GM19455 (cell line): ENCODE data around the gene TTC7B.
A peak's percentile ranks its signal among the peaks of the same experiment; 100 is the strongest.
"Not testable (repeated sequence)": the region's sequence is repeated elsewhere in the genome, so short reads cannot be mapped to it uniquely, and the experiment has no call there.

Experiments used
- ATAC-seq: cut with Tn5 transposase; IDR thresholded peaks from one replicate; pipeline ENCODE4 v1.9.1; 2021; ENCODE audit not compliant: unreplicated experiment

Gene TTC7B

DNA sequence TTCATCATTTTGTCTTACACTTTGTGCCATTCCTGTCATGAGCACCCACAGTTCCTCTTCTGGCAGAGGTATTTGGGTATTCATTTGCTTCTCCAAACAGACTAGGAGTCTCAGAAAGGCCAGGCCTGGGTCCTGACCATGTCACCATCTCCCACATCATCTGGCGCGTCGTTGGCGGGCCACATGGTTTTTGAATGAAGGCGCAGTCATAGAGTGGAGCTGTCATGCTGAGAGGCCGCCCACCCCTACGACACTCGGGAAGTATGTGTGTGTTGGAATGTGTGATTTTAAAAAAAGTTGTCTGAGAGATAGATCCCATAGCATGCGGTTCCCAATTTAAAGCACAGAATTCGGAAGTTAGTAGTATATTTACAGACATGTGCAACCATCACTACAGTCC, 15.6 kb upstream of the TTC7B start:
- no peak for ATAC-seq

DNA sequence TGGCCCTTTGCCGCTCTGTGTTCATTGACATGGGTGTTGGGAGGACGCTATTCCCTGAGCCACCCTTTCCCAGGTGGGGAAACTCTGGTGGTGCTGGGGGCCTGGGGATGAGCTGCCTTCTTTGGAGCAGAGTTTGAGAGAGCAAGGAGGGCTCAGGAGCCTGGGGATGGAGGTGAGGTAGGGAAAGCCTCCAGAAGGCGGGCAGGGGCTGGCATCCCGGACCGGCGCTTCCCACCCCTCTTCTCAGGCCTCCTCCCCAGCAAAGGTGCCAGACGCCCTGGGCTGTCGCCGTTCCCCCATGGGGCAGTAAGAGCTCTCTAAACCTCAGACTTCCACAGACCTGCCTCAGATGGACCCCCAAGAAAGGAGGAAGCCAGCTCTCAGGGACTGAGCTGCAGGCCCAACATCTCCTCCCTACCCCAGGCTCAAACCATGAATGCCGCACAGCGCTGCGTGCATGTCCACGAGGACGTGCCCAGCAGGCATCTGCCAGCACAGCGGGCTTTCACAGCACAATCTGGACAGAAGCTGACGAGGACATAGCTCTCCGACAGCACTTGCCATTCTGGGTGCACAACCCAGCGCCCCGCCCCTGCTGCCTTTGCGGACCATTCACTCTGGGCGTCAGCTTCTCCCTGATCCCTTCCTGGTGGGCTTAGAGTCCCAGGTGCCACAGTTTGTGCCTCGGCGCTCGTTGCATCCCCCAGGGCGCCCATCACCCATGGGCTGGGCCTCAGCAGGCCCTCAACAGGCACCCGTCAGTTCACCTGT, 14.9 kb upstream of the TTC7B start:
- ATAC-seq: no peak

DNA sequence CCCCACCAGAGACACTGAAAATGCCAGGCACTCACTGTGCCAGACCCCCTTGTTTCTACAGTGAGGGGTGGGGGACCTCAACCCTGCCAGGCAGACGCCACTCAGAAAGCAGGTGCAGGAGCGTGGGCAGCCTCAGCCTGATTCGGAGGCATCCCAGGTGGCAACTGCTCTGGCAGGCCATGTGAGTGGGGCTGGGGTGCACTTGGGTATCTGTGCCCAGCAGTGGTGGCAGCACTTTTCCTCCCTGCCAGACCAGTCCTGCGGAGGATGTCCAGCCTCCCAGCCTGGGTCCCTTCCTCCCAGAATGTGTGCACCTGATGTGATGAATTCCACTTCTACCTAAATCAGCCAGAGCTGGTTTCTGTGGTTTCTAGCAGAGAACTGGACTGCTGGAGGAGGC, 13.4 kb upstream of the TTC7B start:
- ATAC-seq: no peak

DNA sequence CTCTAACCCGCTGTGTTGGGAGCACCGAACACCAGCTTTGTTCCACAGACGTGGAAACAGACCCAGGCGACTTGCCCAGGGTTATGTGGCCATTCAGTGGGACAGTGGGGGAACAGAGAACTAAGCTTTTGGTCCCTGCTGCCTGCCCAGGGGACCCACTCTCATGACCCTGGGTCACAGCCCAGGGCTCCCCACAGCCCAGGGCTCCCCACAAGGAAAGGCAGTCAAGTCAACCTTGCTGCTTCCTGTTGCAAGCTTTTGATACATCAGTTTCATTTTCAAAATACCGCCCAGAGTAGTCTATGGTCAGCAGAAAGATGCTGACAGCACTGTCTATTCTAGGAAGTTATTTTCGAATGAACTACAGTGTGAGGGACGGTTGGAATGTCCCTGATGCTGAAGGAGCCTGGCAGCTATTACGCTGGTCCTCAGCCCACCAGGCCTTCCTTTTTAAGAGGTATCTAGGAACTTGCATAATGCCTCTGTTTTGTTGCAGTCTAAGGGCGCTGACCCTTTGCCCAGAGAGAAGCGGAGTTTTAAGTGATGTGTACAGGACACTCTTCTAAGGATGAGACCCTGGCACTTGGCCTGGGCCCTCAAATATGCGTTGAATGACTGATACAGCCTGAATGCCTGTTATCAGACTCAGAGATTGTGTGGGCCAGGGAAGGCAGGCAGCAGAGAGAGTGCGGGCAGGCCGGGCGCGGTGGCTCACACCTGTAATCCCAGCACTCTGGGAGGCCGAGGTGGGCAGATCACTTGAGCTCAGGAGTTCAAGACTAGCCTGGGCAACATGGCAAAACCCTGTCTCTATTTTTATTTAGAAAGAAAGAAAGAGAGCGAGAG, 12.6 kb upstream of the TTC7B start:
- peak; percentile 15 for ATAC-seq

DNA sequence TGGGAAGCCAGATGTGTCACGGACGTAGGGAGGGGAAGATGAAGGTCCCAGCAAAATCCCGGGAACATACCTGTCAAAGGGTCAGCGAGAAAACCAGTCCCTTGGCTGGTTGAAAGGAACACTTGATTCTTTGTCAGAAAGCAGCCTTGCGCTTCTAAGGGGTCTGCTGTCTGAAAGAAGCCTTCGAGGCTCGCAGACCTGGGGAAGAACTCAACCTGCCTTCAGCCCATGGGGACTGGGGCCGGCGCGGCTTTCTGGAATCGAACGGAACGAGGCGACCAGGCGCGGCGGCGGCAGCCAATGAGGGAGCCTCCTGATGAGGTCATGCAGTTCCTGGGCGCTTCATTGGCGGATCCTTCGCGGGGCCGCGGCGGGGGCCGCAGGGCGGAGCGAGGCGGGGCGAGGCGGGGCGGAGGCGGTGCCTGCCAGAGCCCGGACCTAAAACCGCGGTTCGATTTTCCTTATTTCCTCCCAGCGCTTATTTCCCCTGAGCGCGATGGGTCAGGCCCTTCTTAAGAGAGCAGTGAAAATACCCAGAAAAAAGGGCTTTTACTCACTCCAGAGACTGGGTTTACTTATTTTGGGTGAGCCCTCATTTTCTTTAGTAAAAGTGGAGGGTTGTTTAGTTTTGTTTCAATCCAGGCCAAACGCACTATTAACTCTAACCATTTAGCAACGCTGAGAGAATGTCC, 11.8 kb upstream of the TTC7B start:
- ATAC-seq: peak; percentile 100

DNA sequence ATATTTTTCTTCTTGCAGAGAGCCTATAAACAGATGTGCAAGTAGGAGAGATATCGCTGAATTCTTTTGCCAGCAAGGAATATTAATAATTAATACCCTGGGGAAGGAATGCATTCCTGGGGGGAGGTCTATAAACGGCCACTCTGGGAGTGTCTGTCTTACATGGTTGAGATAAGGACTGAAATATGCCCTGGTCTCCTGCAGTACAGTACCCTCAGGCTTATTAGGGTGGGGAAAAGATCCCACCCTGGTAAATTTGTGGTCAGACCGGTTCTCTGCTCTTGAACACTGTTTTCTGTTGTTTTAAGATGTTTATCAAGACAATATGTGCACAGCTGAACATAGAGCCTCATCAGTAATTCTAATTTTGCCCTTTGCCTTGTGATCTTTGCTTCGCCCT, 7.3 kb upstream of the TTC7B start:
- ATAC-seq: not testable (repeated sequence)

DNA sequence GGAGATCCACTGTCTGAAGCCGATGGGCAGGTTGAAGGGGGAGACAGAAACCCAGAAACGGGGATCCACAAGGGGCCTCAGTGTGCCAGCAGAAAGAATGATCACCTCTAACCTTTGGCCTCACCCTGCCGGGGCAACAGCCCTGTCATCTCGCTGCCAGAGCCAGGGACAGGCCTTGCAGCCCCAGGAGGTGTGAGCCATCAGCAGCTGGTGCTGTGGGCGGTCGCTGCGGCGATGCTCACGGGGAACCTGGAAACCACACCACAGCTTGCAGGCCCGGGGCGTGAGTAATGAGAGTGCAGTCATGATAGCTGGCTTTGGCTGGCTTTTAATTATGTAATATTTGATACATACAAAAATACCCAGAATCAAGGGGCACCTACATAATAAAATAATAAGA, 4.7 kb upstream of the TTC7B start:
- peak; percentile 59 for ATAC-seq

DNA sequence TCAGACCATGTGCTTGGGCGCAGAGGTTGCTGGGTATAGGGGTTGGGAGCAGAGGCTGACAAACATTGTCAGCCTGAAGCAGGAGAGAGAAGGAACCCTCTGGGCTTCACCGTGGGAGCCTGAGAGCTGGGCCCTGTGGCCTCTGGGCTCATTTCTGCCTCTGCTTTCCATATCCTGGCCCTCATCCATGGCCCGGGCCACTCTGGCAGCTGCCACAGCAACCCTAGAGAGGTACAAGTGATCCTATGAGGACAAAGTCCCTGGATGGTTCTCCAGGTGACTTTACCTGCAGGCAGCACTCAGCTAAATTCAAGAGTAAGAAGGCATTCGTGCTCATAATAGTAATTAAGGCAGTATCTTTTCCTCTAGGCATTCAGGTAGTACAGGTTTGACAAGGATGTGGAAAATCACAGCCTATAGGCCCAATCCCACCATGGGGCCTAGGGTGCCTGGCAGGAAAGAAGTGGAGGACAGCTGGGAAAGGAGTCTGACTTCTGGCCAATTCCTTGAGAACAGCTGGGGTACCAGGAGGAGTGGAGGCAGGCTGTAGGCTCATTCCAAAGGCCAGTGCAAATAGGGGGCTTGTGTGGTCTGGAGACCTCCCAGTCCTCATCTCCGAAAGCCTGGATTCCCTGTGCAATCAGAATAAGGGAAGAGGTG, 3.6 kb upstream of the TTC7B start:
- ATAC-seq: no peak

DNA sequence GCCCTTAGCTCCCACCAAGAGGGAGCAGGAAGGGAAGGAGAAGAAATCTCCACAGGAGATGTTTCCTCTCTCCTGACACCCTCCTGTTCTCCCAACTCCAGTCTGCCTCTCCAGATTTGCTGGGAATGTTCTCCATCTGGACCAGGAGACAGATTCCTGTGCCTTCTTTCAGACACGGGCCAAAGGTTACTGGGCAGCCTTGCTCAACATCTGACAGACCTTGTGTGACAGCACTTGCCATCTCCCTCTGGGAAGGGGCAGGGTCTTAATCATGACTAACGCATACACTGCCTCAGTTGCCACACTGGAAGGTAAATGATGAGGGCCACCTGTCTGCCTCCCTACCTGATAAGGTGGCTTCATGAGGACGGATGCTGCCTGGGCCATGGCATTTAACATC, 2.5 kb upstream of the TTC7B start:
- no peak for ATAC-seq

DNA sequence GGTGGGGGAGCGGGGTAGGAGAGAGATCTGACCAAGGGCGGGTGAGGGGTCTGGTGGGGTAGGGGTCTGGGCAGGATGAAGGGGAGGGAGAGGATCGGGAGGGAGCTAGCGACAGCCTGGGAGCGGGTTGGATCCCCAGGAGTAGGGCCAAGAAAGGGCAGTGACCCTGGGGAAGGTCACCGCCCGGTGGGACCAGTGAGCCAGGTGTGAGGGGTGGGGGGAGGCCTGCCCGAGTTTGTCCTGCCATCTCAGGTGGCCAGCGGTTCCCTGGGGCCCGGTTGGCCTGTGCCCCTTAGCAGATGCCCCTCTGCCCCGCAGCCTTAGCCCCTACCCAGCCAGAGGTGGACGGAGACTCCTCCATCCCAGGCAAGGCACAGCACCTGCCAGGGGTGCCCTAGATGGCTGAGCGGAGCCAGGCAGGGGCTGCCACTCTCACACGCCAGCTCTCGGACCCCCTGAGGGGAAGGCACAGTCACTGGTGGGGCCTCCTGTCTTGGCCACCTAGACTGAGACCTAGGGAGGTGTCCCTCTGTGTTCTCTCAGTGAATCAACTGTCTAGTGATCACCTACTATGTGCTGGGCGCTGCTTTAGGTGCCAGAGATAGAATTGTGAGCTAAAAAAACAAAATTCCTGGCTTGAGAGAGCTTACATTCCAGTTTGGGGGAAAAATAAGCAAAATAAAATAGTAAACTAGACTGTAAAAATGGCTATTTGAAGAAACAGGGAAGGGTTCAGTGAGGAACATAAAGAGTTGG, 629 bp upstream of the TTC7B start:
- no peak for ATAC-seq

DNA sequence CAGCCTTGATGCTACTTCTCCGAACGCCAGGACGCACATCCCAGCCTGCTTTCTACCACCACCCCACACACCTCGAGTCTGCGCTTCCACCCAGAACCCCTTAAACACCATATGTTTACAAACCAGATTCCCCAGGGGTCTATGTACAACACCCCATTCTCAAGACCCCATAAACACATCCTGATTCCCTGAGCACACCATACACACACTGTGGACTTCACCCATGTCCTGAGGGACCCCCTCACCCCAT, 733 bp downstream of the TTC7B start:
- no peak for ATAC-seq

DNA sequence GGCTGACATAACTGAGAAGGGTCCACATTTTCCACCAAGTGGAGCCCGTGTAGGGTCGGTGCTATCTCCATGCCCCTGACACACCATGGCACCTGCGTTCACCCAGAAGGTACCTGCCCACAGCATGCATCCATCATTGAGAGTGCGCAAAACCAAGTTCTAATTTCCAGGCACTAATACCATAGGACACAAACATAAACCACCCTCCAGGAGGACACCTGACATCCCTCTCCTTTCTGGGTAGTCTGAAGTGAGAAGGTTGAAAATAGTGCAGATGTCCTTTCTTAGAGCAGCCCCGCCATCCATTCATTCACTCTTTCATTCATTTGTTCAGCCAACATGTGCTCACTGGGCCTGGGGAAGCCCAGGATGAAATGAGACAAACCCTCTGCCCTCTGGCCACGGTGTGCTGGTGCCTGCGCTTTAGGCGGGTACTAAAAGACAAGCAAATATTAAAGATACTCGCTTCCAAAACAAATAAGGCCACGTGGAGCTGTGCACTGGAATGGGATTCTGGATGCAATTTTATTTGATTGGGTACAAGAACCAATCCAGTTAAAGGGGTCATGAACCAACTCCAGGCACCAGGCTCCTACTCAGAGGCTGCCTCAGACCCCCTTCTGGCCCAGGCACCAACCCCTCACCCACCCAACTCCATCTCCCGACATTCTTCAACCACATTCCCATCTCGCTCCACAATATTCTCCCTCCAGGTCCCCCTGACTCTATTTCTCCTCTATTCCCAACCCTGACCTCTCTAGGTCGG, 1.2 kb downstream of the TTC7B start:
- ATAC-seq: no peak

DNA sequence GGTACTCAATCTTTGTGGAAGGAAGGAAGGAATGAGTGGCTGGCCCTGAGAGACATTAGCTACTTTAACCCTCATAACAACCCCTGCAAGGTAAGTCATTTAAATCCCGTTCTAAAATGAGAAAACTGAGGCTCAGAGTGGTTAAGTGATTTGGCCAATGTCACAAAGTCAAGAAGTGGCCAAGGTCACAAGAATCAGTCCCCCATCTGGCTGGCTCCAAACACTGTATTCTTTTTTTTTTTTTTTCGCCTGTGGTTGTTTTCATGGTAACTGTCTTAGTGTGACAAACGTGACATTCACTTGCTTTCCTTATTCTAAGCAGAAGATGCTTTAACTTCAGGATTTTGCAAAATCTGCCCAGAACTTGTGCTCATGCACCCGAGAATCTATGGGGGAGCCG, 2.8 kb downstream of the TTC7B start:
- no peak for ATAC-seq

DNA sequence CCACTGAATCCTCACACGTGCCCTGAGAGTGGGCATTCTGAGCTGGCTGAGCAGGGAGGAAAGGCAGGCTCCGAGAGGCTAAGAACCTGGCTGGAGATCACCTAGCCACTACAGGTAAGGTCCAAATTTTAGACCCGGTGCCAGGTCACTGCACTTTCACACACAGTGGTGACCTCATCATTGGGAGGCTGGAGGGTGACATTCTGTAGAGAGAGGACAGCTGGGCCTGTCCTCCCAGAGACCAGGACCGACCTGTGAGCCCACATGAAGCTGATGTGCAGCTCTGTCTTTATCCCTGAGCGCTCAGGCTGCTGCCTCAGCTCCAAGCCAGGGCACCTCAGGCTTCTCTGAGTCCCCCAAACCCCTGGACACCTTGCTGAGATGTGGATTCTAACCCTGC, 4.1 kb downstream of the TTC7B start:
- no peak for ATAC-seq

DNA sequence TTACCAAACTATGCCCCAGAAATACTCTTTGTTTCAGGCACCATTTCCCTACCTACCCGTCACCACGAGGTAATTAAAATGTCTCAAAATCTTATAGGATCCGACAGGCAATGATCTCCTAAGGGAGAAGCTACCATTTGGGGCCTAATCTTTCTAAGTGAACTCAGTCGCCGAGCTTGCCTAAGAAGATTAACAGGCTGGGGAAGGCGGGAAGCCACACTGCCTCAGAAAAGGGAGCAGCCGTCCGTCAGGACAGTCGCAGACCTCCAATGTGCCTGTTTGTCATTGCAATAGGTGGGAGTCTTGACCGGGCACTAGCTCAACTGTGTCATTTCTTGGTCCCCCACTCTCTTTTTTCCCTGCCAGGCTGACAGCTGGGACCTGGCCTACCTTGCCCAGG, 4.6 kb downstream of the TTC7B start:
- ATAC-seq: no peak

DNA sequence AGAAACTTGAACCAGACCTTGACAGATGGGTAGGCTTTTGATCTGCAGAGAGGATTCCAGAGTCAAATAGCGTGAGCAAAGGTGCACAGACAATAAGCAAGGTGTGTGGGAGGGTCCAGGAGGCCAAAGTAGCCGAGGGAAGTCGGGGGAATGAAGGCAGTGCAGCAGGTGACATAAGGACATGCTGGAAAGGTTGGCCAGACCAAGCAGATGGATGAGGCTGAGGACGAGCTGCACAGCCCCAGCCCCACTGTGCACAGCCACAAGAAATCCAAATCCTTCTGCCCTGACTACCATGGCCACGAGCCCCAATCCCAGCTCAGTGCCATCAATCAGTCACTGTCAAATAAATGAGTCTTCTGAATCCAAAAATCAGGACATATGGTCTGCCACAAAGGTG, 5.4 kb downstream of the TTC7B start:
- no peak for ATAC-seq

DNA sequence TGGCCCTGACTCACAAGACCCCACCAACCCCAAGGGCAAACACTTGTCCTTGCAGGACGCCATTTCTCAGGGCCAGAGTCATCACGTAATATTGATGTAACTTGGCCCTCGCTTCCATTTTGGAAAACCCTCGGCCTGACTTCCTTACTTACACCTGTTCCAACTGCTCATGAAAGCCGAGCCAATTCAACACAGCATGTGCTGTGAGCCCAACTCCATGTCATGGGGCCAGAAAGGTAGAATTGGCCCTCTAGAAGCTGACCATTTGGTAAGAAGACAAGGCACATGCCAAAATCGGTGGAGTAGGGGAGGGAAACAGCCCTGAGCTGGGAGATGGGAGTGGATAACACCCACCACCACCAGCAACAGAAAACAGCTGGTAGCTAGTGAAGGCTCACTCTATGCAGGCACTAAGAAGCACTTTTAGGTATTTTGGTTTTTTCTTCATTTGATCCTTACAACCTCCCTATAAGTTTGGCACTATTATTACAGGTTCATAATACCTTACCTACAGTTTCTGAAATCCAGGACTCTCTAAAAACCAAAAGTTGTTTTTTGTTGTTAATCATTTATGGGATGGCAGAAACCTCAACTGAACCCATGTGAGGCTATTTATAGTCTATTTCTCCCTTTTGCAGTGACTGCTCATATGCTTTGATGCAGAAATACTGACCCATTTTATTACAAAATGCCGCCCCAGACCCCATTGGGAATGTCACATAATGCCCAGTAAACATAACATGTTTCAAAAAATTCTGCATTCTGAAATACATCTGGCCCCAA, 6.5 kb downstream of the TTC7B start:
- no peak for ATAC-seq

DNA sequence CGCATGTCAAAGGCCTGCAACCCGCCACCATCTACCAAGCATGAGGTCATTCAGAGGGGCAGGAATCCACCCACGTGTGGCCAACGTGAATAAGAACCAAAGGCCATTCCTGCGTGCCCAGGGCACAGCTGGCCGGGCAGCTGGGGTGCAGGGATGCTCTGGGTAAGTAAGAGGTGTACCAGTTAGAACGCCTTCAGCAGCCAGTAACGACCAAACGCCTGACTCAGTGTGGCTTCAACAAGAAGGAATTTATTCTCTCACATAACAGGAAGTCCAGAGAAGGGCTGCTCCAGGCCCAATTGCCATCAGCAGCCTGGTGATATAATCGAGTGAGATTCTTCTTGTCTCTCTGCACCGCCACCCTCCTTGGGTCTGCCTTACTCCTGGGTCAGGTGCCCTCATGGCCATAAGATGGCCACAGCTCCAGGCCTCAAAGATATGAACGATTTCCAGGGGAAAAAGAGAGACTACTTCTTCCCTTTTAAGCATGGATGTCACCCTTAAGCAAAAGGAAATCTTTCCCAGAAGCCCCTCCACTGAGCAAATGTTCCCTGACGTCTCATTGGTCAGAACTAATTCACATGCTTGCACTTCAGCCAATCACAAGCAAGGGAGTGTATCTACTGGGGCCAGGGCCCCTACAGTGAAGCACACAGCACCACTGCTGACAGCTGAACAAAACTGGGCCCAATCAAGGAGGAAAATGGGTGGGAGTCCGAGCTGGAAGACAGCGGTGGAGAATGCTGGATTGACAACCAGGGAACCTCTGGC, 7.3 kb downstream of the TTC7B start:
- ATAC-seq: no peak

DNA sequence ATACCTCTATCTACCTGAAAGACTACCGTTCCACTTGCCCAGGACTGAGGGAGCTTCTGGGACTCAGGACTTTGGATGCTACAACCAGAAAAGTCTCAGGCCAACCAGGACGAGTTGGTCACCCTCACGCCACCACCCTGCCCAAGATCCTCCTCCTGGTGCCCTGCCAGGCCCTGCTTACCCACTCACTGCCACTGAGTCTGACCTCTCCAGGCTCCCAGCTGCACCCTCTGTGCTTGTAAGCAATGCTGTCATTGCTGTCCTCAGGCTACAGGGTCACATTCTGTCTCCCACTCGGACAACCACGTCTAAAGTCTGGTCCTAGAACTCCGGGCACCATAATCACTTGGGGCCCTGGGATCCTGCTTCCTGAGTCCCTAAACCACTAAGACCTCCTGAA, 9.2 kb downstream of the TTC7B start:
- ATAC-seq: no peak
